ENCODE results near the gene PUM1.
A peak's percentile ranks its signal among the peaks of the same experiment; 100 is the strongest.
"Not testable (repeated sequence)": the region's sequence is repeated elsewhere in the genome, so short reads cannot be mapped to it uniquely, and the experiment has no call there.

PUM1 gene, protein sequence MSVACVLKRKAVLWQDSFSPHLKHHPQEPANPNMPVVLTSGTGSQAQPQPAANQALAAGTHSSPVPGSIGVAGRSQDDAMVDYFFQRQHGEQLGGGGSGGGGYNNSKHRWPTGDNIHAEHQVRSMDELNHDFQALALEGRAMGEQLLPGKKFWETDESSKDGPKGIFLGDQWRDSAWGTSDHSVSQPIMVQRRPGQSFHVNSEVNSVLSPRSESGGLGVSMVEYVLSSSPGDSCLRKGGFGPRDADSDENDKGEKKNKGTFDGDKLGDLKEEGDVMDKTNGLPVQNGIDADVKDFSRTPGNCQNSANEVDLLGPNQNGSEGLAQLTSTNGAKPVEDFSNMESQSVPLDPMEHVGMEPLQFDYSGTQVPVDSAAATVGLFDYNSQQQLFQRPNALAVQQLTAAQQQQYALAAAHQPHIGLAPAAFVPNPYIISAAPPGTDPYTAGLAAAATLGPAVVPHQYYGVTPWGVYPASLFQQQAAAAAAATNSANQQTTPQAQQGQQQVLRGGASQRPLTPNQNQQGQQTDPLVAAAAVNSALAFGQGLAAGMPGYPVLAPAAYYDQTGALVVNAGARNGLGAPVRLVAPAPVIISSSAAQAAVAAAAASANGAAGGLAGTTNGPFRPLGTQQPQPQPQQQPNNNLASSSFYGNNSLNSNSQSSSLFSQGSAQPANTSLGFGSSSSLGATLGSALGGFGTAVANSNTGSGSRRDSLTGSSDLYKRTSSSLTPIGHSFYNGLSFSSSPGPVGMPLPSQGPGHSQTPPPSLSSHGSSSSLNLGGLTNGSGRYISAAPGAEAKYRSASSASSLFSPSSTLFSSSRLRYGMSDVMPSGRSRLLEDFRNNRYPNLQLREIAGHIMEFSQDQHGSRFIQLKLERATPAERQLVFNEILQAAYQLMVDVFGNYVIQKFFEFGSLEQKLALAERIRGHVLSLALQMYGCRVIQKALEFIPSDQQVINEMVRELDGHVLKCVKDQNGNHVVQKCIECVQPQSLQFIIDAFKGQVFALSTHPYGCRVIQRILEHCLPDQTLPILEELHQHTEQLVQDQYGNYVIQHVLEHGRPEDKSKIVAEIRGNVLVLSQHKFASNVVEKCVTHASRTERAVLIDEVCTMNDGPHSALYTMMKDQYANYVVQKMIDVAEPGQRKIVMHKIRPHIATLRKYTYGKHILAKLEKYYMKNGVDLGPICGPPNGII

DNA sequence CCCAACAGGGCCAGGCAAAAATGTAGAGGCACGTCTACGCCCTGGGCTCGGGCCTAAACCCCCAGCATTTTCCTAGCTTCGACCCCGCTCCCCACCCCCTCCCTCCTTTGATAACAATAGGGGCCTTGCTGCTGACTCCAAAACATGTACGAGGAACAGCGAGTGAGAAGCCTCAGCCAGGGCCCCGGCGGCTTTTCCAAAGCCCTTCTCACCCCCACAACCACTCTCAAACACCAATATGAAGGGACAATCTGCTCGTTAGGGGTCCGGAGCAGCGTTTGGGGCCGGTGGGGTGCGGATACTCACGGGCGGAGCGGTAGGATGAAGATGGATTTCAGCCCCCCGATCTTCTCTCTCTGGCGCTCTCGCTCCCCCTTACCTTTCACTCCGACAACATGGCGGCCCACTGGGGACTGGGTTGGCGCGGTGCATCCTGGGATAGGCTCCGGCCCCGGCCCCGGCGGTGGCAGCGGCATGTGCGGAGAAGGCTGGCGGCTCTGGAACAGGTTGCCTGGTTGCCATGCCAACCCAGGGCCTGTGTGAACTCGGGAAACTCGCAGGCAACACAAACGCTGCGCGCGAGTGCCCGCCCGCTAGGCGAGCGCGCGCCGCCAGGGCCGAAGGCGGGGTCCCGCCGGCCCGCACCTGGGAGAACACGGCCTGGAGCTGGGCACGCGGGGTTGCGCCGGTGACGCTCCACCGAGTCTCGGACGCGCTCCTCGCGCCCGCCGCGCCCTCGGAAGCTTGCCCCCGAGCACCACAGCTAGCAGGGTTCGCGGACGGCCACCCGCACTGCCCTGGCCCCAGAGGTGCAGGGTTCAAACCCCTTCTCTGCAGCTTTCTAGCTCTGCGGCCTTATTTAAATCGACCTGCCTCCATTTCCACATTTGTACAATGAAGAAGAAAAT lies at the start of gene PUM1:
Gene PUM1 (minus strand): TSS at position 408 of the 908 bp plus-strand sequence. CDS start 6,151 bp downstream, outside the sequence.
- no peaks in the 10 kb centered on the region for H3K9me3 Mint-ChIP-seq
- no peaks in the 10 kb centered on the region for H3K27me3 Mint-ChIP-seq
- peak within 1 kb of the TSS; percentile 100 for H3K27ac Mint-ChIP-seq
- peaks cover 16% of the 10 kb centered on the region for H3K36me3 Mint-ChIP-seq (ENCODE audit: low read depth)
- ATAC-seq (peak; percentile 98), DNase-seq (peak; percentile 99)
- H3K4me1 Mint-ChIP-seq = peaks cover 32% of the 10 kb centered on the region
- H3K4me3 Mint-ChIP-seq = peak within 1 kb of the TSS; percentile 99

- H3K4me1 Mint-ChIP-seq = no peaks in the 10 kb centered on the region
- H3K27ac Mint-ChIP-seq = no peak overlapping the region
- H3K4me3 Mint-ChIP-seq = no peak overlapping the region
- ATAC-seq = no peak
- DNase-seq = no peak
- H3K36me3 Mint-ChIP-seq (ENCODE audit: low read depth) = no peaks in the 10 kb centered on the region
- peaks cover 11% of the 10 kb centered on the region for H3K27me3 Mint-ChIP-seq
- H3K9me3 Mint-ChIP-seq = no peaks in the 10 kb centered on the region
Measured at GRCh38 chr1:31112266-31112935, 46.9 kb upstream of the PUM1 start.

- H3K4me3 Mint-ChIP-seq = no peak overlapping the region
- peaks cover 11% of the 10 kb centered on the region for H3K27me3 Mint-ChIP-seq
- H3K4me1 Mint-ChIP-seq = no peaks in the 10 kb centered on the region
- no peak for ATAC-seq
- no peak for DNase-seq
- H3K36me3 Mint-ChIP-seq (ENCODE audit: low read depth) = no peaks in the 10 kb centered on the region
- H3K9me3 Mint-ChIP-seq = no peaks in the 10 kb centered on the region
- H3K27ac Mint-ChIP-seq = no peak overlapping the region
Measured at GRCh38 chr1:31111290-31111951, 45.9 kb upstream of the PUM1 start.

GRCh38 chr1:31110846-31111245 lies 45.3 kb upstream of the PUM1 start:
- DNase-seq = no peak
- H3K4me1 Mint-ChIP-seq = no peaks in the 10 kb centered on the region
- peaks cover 10% of the 10 kb centered on the region for H3K27me3 Mint-ChIP-seq
- H3K4me3 Mint-ChIP-seq = no peak overlapping the region
- no peaks in the 10 kb centered on the region for H3K36me3 Mint-ChIP-seq (ENCODE audit: low read depth)
- no peak overlapping the region for H3K27ac Mint-ChIP-seq
- H3K9me3 Mint-ChIP-seq = no peaks in the 10 kb centered on the region
- ATAC-seq = no peak

GRCh38 chr1:31108861-31109260 lies 43.3 kb upstream of the PUM1 start:
- H3K27ac Mint-ChIP-seq = no peak overlapping the region
- DNase-seq (no peak), ATAC-seq (no peak)
- H3K27me3 Mint-ChIP-seq = peaks cover 4% of the 10 kb centered on the region
- H3K4me3 Mint-ChIP-seq = no peak overlapping the region
- no peaks in the 10 kb centered on the region for H3K36me3 Mint-ChIP-seq (ENCODE audit: low read depth)
- no peaks in the 10 kb centered on the region for H3K4me1 Mint-ChIP-seq
- no peaks in the 10 kb centered on the region for H3K9me3 Mint-ChIP-seq

GRCh38 chr1:31105646-31106045 lies 40.1 kb upstream of the PUM1 start:
- peaks cover 5% of the 10 kb centered on the region for H3K27me3 Mint-ChIP-seq
- peak; percentile 5 for DNase-seq
- H3K27ac Mint-ChIP-seq = no peak overlapping the region
- H3K36me3 Mint-ChIP-seq (ENCODE audit: low read depth) = no peaks in the 10 kb centered on the region
- no peaks in the 10 kb centered on the region for H3K4me1 Mint-ChIP-seq
- no peaks in the 10 kb centered on the region for H3K9me3 Mint-ChIP-seq
- no peak overlapping the region for H3K4me3 Mint-ChIP-seq
- ATAC-seq = no peak

GRCh38 chr1:31102501-31102950 lies 37.0 kb upstream of the PUM1 start:
- ATAC-seq (no peak), DNase-seq (no peak)
- H3K27ac Mint-ChIP-seq = no peak overlapping the region
- no peaks in the 10 kb centered on the region for H3K4me1 Mint-ChIP-seq
- no peaks in the 10 kb centered on the region for H3K36me3 Mint-ChIP-seq (ENCODE audit: low read depth)
- H3K4me3 Mint-ChIP-seq = no peak overlapping the region
- H3K27me3 Mint-ChIP-seq = peaks cover 3% of the 10 kb centered on the region
- H3K9me3 Mint-ChIP-seq = no peaks in the 10 kb centered on the region

DNA sequence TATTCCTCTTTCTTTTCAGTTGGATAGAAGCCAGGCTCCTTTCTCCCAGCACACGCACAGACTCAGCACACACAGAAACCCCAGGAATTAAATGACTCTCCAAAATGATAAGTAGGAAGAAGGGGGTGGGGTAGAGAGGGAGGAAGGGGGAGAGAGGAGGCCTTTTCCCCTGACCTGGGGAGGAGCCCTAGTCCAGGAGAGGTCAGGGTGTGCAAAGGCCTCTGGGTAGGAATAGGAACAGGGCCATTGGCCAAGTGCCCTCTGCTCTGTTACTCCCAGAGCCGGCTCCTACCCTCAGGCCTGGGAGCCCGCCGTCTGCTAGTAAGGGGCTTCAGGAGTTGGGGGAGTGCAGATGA lies 35.6 kb upstream of the PUM1 start:
- H3K27me3 Mint-ChIP-seq = peaks cover 3% of the 10 kb centered on the region
- H3K27ac Mint-ChIP-seq = no peak overlapping the region
- no peaks in the 10 kb centered on the region for H3K9me3 Mint-ChIP-seq
- ATAC-seq (no peak), DNase-seq (no peak)
- no peaks in the 10 kb centered on the region for H3K36me3 Mint-ChIP-seq (ENCODE audit: low read depth)
- H3K4me3 Mint-ChIP-seq = no peak overlapping the region
- no peaks in the 10 kb centered on the region for H3K4me1 Mint-ChIP-seq

GRCh38 chr1:31099293-31100032 lies 33.9 kb upstream of the PUM1 start:
- Mint-ChIP-seq H3K4me1 (no peaks in the 10 kb centered on the region), H3K36me3 (ENCODE audit: low read depth) (no peaks in the 10 kb centered on the region), H3K27me3 (peaks cover 5% of the 10 kb centered on the region), H3K4me3 (no peak overlapping the region), H3K27ac (no peak overlapping the region), H3K9me3 (no peaks in the 10 kb centered on the region)
- ATAC-seq (no peak), DNase-seq (no peak)

DNA sequence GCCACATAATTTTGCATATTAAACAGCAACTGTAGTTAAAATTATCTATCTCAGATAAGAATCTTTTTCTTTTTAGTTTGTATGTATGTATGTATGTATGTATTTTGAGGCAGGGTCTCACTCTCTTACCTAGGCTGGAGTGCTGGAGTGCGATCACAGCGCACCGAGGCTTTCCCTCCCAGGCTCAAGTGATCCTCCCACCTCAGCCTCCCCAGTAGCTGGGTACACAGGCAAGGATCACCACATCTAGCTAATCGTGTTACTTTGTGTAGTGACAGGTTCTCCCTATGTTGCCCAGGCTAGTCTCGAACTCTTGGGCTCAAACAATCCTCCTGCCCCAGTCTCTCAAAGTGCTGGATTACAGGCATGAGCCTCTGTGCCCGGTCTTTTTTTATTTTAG lies 30.5 kb upstream of the PUM1 start:
- peaks cover 4% of the 10 kb centered on the region for H3K27me3 Mint-ChIP-seq
- ATAC-seq = no peak

DNA sequence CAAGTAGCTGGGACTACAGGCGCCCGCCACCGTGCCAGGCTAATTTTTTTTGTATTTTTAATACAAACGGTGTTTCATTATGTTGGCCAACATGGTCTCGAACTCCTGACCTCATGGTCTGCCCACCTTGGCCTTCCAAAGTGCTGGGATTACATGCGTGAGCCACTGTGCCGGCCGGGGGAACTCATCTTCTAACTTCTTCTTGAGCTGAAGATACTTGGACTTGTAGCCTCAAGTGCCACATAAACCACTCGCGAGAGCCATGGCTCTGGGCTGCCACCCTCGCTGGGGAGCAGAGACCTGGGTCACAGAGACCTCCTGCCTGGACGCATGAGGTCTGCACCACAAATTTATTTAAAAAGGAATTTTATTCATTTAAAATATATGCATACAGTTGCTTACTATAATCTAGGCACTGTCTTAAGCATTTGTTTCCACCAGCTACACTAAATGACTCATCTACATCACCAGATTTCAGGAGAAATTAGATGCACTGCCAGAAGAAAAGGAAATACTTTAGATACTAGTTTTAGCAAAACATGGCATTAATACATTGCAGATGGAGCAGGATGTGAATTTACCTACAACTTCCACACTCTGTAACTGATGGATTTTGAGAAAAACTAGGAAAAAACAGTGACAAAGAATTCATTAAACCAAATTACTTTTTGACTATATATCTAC lies 29.9 kb upstream of the PUM1 start:
- no peaks in the 10 kb centered on the region for H3K9me3 Mint-ChIP-seq
- H3K27me3 Mint-ChIP-seq = peaks cover 3% of the 10 kb centered on the region
- no peak overlapping the region for H3K4me3 Mint-ChIP-seq
- H3K36me3 Mint-ChIP-seq (ENCODE audit: low read depth) = no peaks in the 10 kb centered on the region
- no peak overlapping the region for H3K27ac Mint-ChIP-seq
- DNase-seq (no peak), ATAC-seq (no peak)
- H3K4me1 Mint-ChIP-seq = no peaks in the 10 kb centered on the region

More for the DNA sequence above, 30.5 kb upstream of the PUM1 start:
- Mint-ChIP-seq H3K36me3 (ENCODE audit: low read depth) (no peaks in the 10 kb centered on the region), H3K4me3 (no peak overlapping the region), H3K4me1 (no peaks in the 10 kb centered on the region), H3K9me3 (no peaks in the 10 kb centered on the region), H3K27ac (no peak overlapping the region)
- no peak for DNase-seq

DNA sequence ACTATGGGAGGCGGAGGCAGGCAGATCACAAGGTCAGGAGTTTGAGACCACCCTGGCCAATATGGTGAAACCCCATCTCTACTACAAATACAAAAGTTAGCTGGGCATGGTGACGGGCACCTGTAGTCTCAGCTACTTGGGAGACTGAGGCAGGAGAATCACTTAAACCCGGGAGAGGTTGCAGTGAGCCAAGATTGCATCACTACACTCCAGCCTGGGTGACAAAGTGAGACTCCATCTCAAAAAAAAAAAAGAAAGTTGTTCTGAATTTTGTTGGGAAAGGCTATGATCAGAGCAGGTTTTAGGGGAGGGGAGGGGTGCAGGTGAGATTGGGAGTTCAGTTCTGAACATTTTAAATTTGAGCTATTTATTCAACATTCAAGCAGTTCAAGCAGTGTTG lies 22.6 kb upstream of the PUM1 start:
- H3K36me3 Mint-ChIP-seq (ENCODE audit: low read depth); H3K4me1 Mint-ChIP-seq; ATAC-seq; DNase-seq; H3K27ac Mint-ChIP-seq; H3K4me3 Mint-ChIP-seq; H3K9me3 Mint-ChIP-seq; H3K27me3 Mint-ChIP-seq: not testable (repeated sequence)
